Inflammatory macrophage treated with lipopolysaccharide for 4 hours (primary cell): ENCODE data around the gene TUSC2.

Experiments used
- DNase-seq: peaks from one replicate; pipeline ENCODE4 v3.0.0-alpha.2; 2020

TUSC2 gene, protein sequence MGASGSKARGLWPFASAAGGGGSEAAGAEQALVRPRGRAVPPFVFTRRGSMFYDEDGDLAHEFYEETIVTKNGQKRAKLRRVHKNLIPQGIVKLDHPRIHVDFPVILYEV

DNA sequence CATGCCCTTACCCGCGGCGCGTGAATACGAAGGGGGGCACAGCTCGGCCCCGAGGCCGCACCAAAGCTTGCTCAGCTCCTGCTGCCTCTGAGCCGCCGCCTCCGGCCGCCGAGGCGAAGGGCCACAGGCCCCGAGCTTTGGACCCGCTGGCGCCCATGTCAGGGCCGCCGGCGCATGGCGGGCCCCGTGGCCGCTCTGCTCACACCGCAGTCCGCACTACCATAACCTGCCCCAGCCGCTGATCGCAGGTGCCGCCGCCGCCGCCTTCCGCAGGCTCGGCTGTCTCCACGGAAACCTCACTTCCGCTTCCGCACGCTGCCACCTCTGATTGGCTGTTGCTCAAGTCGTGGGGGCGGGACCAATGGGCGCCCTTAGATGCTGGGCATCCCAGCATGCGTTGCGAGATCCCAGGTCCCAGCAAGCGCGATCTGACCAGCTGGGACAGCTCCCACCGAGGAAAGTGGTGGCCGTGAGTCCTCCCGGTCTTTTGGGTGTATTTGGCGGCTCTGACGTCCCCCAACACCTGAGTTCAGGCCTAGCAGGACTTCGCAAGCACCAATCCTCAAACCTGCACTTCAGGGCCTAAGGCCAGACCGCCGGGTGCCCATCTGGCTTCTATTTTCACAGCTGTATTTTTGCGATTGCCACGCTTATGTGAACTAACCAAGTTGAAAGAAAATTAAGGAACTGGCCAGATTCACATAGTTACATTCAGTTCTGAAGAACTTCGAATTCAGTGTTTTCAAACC, at the start of gene TUSC2:
TSS of gene TUSC2 (minus strand) at position 281 of the 749 bp plus-strand sequence. CDS start at position 157, 124 bp downstream.
- DNase-seq, result peak; percentile 98

DNA sequence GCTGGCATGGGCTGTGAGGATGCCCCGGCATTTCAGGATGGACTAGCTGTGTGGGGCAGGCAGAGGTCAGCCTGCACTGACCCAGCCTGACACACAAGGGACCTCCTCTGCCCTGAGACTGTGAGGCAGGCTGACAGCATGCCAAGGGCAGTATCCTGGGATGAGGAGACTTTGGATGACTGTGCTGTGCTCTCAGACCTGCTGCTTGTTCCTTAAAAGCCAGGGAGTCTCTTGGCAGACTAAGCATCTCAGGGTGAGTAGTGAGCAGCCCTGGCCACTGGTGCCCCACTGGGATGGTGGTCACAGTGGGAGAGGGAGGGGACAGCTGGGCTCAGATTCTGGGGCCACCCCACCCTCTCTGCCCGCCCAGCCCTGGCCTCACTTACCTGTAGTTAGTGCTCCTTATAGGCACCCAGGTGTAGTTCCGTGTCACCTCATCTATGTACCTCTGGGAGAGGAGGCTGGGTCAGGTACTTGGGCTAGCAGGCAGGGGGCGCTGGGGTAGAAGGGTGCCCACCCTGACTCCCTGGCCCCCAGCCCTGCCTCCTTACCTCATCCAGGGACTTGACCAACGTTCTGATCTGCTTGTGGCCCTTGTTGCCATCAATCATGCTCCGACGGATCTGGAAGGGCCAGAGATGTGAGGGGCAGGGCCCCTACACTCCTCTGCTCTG, 47.4 kb upstream of the TUSC2 start:
- DNase-seq, result no peak

DNA sequence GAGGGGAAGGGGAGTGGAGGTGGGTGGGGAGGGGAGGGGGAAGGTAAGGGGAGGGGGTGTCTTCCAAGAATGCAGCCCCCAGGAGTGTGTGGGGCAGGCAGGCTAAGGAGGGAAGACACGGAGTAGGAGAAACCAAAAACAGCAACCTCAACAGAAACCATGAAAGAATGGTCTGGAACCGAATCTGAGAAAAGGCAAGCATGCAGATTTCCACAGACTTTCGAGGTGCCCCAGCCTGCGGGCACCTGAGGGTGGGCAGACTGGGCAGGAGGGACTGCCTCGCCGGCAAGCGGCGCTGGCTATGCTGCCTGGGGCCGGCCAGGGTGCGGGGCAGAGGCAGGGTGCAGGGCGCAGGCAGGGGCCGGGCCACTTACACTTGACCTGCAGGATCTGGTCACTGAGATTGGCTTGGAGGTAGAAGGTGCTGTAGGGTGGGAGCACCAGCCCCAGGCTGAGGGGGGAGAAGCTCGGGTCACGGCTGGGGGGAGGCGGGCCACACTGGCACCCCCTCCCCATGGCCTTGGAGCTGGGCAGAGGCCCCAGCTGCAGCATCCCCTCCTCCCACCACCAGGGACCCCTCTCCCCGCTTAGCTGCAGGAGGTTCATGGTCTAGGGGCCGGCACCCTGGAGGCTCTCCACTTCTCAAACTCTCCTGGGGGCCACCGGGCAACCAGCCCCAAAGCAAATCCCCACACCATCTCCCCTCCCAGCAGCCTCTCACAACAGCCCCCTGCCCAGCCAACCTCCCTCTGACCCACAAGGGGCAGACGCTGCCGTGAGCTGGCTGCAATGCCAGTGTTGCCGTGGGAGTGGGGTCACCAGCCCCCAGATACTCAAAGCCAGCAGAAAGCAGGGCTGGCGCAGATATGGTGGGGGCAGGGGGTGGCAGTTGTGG, 46.6 kb upstream of the TUSC2 start:
- no peak for DNase-seq

DNA sequence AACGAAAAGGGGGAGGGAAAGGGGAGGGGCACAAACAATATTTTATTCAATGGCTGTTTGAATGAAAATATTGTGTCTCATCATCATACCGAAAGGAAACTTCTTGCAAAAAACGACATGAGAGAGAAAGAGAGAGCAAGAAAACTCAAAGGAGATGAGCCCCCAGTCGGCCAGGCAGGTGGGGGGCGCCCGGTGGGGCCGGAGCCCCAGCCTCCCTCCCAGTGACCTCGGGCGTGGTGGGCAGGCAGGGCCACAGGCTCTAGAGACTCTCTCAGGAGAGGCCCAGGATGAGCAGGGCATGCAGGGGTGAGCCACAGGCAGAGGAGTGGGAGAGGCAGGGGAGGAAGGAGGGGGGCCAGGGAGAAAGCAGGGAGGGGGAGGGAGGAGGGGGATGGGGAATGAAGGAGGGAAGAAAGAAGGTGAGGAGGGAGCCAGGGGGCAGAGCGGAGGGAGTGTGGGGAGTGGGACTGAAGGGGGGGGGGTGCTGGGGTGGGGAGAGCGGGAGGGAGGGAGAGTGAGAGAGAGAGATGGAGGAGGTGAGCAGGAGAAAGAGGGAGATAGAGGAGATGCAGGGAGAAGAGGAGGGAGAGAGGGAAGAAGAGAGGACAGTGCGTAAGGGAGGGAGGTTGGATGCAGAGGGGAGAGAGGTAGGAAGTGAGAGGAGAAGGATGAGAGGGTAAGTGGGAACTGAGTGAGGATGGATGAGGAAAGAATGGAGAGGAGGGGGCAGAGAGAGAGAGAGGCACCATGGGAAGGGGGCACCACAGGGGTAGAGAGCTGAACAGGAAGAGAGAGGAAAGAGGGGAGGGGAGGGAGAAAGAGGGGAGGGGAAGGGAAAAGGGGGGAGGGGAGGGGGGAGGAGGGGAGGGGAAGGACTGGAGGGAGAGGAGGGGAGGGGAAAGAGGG, 45.4 kb upstream of the TUSC2 start:
- DNase-seq, result no peak

DNA sequence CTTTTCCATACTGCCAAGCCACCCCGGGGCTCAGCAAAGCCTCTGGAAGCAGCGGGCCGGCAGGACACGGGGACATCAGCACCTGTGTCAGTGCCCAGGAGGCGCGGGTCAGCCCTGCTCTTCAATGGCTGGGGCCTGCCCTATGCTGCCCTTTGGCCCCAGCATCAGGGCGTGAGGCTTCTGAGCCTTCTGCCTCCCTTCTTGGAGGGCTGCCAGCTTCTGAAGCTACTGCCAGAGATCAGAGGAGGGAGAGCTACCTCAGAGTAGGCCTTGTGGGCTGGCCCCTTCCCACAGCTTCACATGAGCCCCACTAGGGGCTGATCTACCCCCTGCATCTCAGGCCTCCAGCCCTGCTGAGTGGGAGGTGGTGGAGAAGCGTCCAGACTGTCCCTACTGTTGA, 44.3 kb upstream of the TUSC2 start:
- DNase-seq, result no peak

DNA sequence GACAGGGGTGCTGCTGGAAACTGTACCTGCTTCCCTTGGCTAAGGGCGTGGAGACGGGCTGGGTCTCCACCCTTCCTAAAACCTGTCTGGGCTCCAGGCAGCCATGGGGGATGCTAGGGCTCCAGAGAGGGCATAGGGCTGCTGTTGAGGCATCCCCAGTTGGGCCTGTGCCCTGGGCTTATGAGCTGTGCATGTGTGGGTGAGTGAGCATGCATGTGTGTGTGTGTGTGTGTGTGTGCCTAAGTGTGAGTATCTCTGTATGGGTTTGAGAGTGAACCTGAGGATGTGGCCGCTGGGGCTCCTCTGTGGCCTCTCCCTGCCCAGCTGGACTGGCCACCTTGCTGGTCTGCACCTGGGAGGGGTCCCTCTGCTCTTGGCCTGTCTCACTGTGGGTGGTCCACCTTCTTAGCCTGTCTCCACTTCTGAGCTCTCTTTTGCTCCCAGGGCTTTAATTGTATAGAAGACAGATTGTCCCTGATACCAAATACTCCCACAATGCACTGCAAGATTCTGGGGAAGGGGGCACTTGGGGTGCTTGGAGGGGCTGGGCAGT, 43.2 kb upstream of the TUSC2 start:
- DNase-seq, result no peak

DNA sequence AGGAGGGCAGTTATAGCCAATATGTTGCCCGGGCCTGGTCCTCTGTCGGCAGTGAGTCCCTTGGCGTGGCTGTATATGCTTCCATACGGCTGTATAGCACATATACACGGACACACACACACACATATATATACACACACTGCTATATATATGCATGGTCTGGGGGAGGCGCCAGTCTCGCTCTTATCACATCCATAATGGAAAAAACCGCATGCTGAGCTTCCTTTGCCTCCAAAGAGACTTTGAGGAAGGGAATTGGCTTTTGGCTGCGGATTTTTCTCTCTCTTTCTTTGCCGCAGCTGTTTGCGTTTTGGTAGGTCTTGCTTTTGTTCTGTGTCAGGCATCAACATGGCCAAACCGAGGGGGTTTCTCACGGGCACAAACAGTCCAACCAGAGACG, 42.6 kb upstream of the TUSC2 start:
- no peak for DNase-seq

DNA sequence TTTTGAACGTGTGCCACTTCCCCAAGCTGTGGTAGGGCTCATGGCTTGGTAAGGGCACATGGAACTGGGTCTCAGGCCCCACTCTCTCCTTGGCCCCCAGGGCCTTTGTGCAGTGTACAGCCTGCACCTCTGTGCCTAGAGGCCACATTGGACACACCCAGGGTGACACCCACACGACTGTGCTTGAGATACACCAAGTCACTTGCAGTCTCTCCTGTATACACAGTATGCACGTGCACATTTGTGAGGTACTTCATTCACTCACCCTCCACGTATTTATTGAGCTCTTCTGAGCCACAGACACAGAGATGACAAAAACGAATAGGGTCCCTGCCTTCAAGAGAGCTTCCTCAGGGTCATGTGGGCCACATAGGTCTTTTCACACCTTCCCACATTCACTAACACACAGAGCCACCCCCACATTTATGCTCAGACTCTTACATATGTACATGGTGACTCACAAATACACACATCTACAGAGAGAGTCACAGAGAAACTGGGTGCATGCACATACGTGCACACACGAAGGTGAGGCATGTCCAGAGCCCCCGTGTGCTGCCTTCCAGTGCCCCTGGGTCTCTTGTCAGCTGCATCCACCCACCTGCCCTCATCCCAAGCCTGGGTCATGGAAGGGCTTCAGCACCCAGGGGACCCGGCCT, 41.1 kb upstream of the TUSC2 start:
- no peak for DNase-seq

DNA sequence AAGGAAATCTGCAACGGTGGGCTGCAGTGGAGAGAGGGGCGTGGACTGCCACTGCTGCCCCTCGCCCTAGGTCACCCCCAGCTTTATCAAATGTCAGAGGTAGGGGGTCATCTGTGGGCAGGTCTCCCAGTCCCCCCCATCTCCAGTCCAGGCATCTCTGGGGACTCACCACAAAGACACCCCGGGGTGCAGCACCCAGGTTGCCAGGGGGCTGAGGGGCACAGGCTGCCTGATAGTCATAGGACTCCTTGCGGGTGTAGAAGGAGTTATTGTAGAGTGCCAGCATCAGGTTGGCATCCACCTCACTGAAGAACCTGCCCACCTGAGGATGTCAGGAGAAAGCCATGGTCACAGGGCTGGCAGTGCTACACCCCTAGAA, 37.8 kb upstream of the TUSC2 start:
- DNase-seq, result no peak

DNA sequence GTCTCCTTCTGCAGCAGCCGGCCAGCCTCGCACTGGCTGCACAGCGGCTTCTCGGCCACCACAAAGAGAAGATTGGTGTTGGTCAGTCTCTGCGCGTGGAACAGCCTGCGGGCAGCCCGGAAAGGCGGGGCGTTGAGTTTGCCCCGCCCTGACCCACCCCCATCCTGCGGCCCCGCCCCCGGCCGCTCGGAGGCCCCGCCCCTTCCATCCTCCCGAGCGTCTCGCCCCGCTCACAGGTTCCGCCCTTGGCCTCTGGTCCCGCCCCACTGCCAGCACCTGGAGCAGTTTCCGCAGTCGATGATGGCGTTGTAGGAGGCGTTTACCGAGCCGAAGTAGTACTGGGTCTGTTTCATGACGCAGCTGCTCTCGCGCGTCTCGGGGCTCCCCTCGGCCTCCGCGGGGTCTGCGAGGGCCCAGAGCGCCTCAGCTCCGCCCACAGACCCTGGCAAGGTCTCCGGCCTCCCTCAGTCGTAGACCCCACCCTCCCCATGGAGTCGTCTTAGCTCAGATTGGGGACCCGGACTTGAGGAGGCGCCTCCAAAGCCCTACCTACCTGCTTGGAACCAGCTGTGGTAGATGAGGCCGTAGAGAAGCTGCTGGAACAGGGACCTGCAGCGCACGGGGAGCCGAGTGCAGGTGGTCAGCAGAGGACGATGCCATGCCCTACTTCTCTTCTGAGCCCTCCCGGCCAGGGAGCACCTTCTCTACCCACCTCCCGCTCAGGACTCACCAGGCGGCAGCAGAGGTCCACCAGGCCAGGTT, 37.2 kb upstream of the TUSC2 start:
- DNase-seq, result peak; percentile 65

DNA sequence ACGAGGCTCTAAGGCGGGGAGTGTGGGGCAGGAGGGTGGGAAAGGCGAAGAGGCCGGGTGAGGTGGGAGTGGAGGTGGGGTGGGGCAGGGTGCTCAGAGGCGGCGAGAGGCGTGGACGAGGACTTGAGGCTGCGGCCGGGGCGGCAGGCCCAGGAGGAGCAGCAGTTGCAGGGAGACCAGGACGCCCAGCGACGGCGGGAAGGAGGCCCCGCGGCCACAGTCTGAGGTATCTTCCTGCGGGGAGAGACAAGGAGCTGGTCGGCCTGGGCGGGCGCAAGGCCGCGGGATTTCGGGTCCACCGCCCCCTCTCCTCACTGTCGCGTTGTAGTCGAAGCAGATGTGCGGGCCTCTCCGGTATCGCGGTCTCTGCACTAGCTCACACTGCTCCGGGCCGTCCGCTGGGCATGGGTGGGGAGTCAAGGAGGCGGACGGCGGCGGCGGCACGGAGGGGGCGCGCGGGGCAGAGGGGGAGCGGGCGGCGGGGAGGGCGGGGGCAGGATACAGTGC, 36.6 kb upstream of the TUSC2 start:
- no peak for DNase-seq

DNA sequence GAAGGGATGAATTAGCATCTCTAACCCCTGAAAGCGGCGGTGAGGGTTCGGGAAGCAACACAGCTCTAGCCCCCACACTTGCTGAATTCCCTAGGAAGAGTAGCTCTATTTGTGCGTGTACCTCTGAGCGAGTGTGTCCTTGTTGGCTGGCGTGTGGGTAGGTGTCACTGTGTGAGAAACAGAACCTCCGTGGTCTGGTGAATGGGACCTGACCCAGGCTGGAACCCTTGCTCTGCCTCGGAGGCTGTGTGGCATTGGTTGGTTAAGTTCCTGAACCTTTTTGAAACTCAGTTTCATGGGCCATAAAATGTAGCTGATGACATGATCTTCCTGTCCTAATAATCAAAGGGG, 31.7 kb upstream of the TUSC2 start:
- DNase-seq, result no peak

DNA sequence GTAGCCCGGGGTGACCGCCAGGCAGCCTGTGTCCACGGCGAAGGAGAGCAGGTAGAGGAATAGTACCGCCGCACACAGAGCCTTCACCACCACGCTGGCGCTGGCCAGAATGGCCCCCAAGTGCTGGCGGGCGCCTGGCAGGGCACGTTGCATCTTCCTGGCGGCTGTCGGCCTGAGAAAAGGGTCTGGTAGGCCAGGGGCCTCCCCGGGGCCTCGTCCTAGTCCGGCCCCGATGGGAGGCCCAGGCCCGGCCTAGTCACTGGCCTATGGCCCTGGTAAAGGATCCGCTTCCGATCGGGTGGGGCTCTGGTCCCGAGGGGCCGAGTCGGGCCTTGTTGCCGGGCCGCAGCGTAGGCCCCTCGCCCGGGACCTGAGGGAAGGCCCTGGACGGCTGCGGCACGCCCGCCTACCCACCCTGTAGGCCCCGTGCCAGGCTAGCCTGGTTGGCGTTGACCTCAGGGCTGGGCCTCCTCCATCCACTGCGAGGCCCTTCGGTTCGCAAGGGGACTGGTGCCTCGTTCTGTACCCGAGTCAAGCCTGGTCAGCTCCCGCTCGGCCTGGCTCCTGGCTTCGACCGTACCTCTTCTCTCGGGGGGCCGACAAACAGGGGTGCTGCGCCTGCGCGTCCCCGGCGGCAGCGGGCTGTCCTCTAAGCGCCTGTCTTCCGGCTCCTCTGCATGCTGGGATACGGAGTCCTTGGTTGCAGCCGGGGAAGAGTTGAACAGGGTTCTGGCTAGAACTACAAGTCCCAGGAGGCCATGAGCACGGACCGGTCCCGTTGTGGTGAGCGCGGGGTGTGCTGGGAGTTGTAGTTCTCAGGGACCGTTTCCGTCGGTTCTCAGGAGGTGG, 31.1 kb upstream of the TUSC2 start, which contains the start of gene TMEM115:
TSS of gene TMEM115 (minus strand) at position 611 of the 849 bp plus-strand sequence. CDS start at position 153, 458 bp downstream.
- peak; percentile 98 for DNase-seq

DNA sequence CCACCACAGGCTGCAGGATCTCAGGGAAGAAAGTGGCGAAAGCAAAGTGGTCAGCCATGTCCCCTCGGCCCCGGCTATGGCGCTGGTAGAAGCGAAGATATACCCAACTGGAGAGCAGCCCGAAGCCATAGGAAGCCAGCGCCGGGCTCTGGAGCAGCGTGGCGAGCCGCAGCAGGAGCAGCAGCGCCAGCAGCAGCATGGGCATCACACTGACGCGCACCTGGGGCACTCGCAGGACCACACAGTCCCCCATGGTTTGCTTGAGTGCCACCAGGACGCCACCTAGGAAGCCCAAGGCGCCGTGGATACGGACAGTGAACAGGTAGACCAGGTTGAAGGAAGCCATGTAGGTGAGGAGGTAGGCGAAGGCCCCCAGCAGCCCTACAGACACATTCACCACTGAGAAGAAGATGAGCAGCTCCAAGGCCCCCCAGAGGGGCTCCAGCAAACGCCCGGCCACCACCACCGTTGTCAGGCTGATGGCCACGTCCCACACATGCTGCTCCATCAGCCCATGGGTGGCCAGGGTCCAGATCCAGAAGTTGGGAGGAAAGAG, 30.4 kb upstream of the TUSC2 start:
- DNase-seq, result no peak

DNA sequence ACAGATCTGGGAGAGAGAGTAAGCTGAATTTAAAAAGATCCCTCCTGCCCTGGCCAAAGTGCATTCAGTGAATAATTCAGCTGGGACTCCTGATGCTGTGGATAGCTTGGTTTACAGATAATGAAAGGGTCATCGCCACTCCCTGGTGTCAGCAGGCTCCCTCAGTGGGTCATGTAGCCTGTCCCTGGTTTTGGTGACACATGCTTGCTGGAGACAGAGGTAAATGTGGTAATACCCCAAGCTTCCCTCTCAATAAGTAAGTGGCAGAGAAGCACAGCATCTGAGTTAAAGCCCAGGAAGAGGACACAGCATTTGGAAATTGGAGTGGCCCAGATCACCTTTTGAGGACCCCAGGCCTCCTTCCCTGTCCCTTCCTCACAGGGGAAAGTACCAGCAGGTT, 29.5 kb upstream of the TUSC2 start:
- DNase-seq, result peak; percentile 60

DNA sequence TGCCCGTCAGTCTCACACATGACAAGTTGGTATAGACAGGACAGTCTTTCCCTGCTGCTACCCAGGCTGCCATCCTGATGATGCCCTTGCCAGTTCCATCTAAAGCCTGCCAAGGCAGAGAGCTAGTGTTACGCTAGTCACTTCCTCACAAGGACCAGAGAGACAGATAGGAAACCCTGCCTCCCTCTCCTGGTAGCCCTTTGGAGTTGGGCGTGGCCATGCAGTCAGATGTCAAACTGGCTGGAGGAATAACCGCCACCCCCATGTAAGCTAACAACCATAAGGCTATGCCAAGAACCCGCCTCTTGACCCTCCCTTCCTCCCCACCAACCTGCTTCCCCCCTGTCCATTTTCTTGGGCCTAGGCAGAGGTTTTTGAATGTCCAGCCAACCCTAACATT, 28.5 kb upstream of the TUSC2 start:
- DNase-seq, result peak; percentile 71

DNA sequence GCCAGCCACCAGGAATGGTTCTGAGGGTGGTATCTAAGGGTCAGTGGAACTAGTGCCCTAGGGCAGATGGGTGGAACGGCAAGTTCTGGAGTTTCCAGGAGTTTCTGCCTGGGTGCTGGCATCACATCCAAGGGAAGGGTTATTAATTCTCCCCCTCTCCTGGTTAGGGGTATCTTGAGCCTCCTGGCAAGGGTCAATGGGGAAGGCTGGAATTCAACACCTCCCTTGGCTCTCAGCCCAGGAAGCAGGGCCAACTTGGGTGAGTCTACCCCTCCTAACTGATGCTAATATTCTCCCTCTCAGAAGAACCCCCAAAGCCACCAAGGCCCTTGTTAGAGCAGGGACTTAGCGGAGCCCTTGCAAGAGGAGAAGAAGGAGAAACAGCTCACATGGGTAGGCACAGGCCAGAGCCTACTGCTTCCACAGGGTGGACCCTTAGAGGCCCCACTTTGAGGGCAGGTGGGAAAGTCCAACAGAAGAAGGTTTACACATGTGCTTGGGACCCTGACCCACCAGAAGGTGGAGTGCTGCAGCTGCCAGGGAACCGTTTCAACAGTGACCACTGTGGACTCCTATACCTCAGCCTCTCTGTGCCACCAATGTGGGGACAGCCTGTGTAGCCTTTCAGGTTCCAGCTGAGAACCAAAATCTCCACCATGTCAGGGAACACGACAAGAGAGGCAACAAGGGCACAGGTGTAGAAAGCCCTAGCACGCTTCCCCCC, 28.0 kb upstream of the TUSC2 start:
- no peak for DNase-seq

DNA sequence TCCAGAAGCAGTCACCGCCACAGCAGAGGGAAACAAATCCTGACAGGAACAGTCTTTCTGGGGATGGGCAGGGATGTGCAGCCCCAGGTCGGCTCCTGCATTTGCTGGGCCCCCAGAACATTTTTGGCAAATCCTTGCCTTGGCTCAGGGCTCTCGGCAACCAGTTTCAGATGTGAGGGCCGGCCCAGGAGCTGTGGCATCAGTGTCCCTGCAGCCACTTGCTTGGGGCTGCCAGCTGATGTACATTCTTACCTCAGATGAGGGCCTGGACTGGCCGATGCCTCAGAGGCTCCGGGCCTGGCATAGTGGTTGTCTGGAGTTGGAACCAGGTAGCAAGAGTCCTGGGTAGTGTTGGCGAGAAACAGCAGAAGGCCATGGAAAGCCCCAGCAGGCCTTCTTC, 26.8 kb upstream of the TUSC2 start:
- DNase-seq, result no peak
